Measurements from ENCODE around the gene FAM83B. TPM values are rescaled to one million over a fixed set of nuclear protein-coding genes. Genes with fewer than 3 reads are reported as not detected.

Gene FAM83B
- total RNA-seq, 1 experiment from 2014 or later, result 5.7 TPM

DNA sequence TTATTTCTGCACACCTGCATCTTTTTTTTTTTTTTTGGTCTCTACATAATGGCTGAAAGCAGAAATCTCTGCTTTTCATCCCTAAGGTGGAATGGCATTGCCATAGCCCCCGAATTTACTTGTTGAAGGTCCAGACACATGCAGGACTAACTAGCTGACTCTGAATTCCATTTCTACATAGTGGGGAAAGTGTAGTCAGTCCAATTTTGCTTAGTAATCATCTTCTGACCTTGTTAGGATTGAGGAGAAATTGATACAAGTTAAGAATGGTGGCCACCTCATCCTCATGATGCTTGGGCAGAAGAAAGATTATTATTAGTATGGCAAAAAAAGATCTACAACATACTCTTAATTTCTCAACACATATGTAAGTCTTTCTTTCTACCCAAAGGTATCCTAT, 16.4 kb upstream of the FAM83B start:
- no peak overlapping the region for H3T11ph ChIP-seq (ENCODE audit: low read length)
- no peak overlapping the region for H3K4me2 ChIP-seq (ENCODE audit: insufficient read depth, insufficient read length, low read length)
- H3K9me3 ChIP-seq (ENCODE audit: control insufficient read depth, low read depth, low read length), result no peaks in the 10 kb centered on the region
- H4K20me1 ChIP-seq (ENCODE audit: control insufficient read depth, insufficient read depth, insufficient read length), result no peaks in the 10 kb centered on the region
- no peak overlapping the region for H3K27ac Mint-ChIP-seq
- no peaks in the 10 kb centered on the region for H3K9me3 Mint-ChIP-seq
- H4K91ac ChIP-seq (ENCODE audit: insufficient read length, low read depth, low read length), result no peak overlapping the region
- no peak overlapping the region for H2BK20ac ChIP-seq (ENCODE audit: low read depth, low read length, poor library complexity, severe bottlenecking)
- no peak overlapping the region for H3K14ac ChIP-seq (ENCODE audit: insufficient read depth, low read length)
- no peaks in the 10 kb centered on the region for H3K4me1 ChIP-seq (ENCODE audit: insufficient read depth, low read length)
- no peaks in the 10 kb centered on the region for H3K79me1 ChIP-seq (ENCODE audit: insufficient read depth, low read depth, low read length, poor library complexity, severe bottlenecking)
- no peak overlapping the region for H2BK120ac ChIP-seq (ENCODE audit: low read depth, low read length, poor library complexity, severe bottlenecking)
- H3K27me3 Mint-ChIP-seq (ENCODE audit: low read depth), result no peaks in the 10 kb centered on the region
- H3K23ac ChIP-seq (ENCODE audit: insufficient read length, low read depth, low read length), result no peak overlapping the region
- no peak overlapping the region for H3K4me3 Mint-ChIP-seq
- no peak overlapping the region for H4K8ac ChIP-seq (replicated peaks; ENCODE audit: insufficient read length, low read depth, low read length)
- H4K5ac ChIP-seq (ENCODE audit: insufficient read length, low read depth, low read length), result no peak overlapping the region
- no peaks in the 10 kb centered on the region for H3K36me3 Mint-ChIP-seq (ENCODE audit: insufficient read depth in 1 of 3, low read depth in 3 of 3)
- WGBS (ENCODE audit: extremely low coverage, insufficient read length, low lambda C conversion rate), result no CpG with 5 or more reads among the region's 1 CpG
- H3K18ac ChIP-seq (ENCODE audit: insufficient read length, low read depth, low read length), result no peak overlapping the region
- TF ChIP-seq, protein P1, sequence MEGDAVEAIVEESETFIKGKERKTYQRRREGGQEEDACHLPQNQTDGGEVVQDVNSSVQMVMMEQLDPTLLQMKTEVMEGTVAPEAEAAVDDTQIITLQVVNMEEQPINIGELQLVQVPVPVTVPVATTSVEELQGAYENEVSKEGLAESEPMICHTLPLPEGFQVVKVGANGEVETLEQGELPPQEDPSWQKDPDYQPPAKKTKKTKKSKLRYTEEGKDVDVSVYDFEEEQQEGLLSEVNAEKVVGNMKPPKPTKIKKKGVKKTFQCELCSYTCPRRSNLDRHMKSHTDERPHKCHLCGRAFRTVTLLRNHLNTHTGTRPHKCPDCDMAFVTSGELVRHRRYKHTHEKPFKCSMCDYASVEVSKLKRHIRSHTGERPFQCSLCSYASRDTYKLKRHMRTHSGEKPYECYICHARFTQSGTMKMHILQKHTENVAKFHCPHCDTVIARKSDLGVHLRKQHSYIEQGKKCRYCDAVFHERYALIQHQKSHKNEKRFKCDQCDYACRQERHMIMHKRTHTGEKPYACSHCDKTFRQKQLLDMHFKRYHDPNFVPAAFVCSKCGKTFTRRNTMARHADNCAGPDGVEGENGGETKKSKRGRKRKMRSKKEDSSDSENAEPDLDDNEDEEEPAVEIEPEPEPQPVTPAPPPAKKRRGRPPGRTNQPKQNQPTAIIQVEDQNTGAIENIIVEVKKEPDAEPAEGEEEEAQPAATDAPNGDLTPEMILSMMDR (conservative IDR thresholded peaks at IDR 0.05), result no peak
- H3K56ac ChIP-seq (ENCODE audit: insufficient read length, low read depth, low read length), result no peak overlapping the region
- H3K79me2 ChIP-seq (ENCODE audit: insufficient read depth, low read length), result no peaks in the 10 kb centered on the region
- H3K9ac ChIP-seq (ENCODE audit: extremely low read depth, insufficient read length, low read length), result no peak overlapping the region
- H2AFZ ChIP-seq (ENCODE audit: low read length), result no peak overlapping the region
- no peak overlapping the region for H3K27ac ChIP-seq (ENCODE audit: insufficient read length, low read depth, low read length)
- no peak overlapping the region for H3K4ac ChIP-seq (ENCODE audit: low read depth, low read length)
- no peak overlapping the region for H2BK12ac ChIP-seq (ENCODE audit: insufficient read length, low read depth, low read length)
- H2BK5ac ChIP-seq (ENCODE audit: insufficient read length, low read length), result no peak overlapping the region
- H3K23me2 ChIP-seq (ENCODE audit: insufficient read length, low read depth, low read length, poor library complexity, severe bottlenecking), result no peaks in the 10 kb centered on the region
- DNase-seq, result no peak
- no peak overlapping the region for H2BK15ac ChIP-seq (ENCODE audit: low read depth, low read length)
- no peak overlapping the region for H2AK5ac ChIP-seq (ENCODE audit: insufficient read length, low read length)
- no peaks in the 10 kb centered on the region for H3K27me3 ChIP-seq (ENCODE audit: insufficient read depth, low read length)
- peaks cover 4 to 5% of the 10 kb centered on the region in 2 experiments; a peak in 3 of 4 replicates for H3K4me1 Mint-ChIP-seq

Data from H9 (cell line).